CD8-positive, alpha-beta memory T cell (primary cell): ENCODE results near the gene ARHGEF35. TPM values are rescaled to one million over a fixed set of nuclear protein-coding genes. Genes with fewer than 3 reads are reported as not detected.
"Not testable (repeated sequence)": the region's sequence is repeated elsewhere in the genome, so short reads cannot be mapped to it uniquely, and the experiment has no call there.

Experiments used
- CTCF ChIA-PET: fragments of 350-600 bp; sonication (Branson Sonifier 250); formaldehyde crosslinking; loops from one replicate; lab custom pipeline; 2021; ENCODE audit warnings: antibody characterized with exemption; lab: Charles Lee
- POLR2A ChIA-PET: fragments of 350-600 bp; sonication (Branson Sonifier 250); formaldehyde crosslinking; loops from one replicate; lab custom pipeline; 2021; ENCODE audit warnings: antibody characterized with exemption; lab: Charles Lee
- DNase-seq, 5 donors: peaks; one replicate each; pipeline versions ENCODE4 v3.0.0 to v3.0.0-alpha.2; 2020 to 2022; ENCODE audit warnings: mixed read lengths in 1 of 5
- H3K27ac ChIP-seq: one replicate; pipeline ENCODE4 v1.7.0; 2013; ENCODE audit warnings: low read depth, mild to moderate bottlenecking, low read length, moderate library complexity
- H3K27me3 ChIP-seq: 2 replicates; pipeline ENCODE4 v1.7.0; 2013; ENCODE audit warnings: low read length, mild to moderate bottlenecking; ENCODE audit not compliant: insufficient read depth, poor library complexity, severe bottlenecking
- H3K36me3 ChIP-seq: 2 replicates; pipeline ENCODE4 v1.7.0; 2013; ENCODE audit warnings: mild to moderate bottlenecking, low read length, moderate library complexity; ENCODE audit not compliant: insufficient read depth
- H3K4me1 ChIP-seq: 2 replicates; pipeline ENCODE4 v1.7.0; 2013; ENCODE audit warnings: mild to moderate bottlenecking, low read length, moderate library complexity; ENCODE audit not compliant: insufficient read depth
- H3K4me3 ChIP-seq: 2 replicates; pipeline ENCODE4 v1.7.0; 2013; ENCODE audit warnings: mild to moderate bottlenecking, low read length
- H3K9me3 ChIP-seq: 2 replicates; pipeline ENCODE4 v1.7.0; 2013; ENCODE audit warnings: mild to moderate bottlenecking, low read length
- H3K27ac Mint-ChIP-seq, 8 donors: one replicate each; pipeline ENCODE4 v1.8.0; 2020 to 2021; ENCODE audit warnings: mixed read lengths in 8 of 8, mild to moderate bottlenecking in 6 of 8, inconsistent platforms in 3 of 8, moderate library complexity in 3 of 8
- H3K27me3 Mint-ChIP-seq, 2 donors: one replicate each; pipeline ENCODE4 v1.8.0; 2020 to 2021; ENCODE audit warnings: mixed read lengths in 2 of 2, mild to moderate bottlenecking in 1 of 2, moderate library complexity in 1 of 2
- H3K36me3 Mint-ChIP-seq, 3 donors: one replicate each; pipeline ENCODE4 v1.8.0; 2020 to 2021; ENCODE audit warnings: mixed read lengths in 3 of 3, inconsistent platforms in 1 of 3, mild to moderate bottlenecking in 1 of 3
- H3K4me1 Mint-ChIP-seq, 3 donors: one replicate each; pipeline ENCODE4 v1.8.0; 2020 to 2021; ENCODE audit warnings: mixed read lengths in 3 of 3, inconsistent platforms in 1 of 3, mild to moderate bottlenecking in 1 of 3
- H3K4me3 Mint-ChIP-seq, 7 donors: one replicate each; pipeline ENCODE4 v1.8.0; 2020 to 2021; ENCODE audit warnings: mixed read lengths in 7 of 7, mild to moderate bottlenecking in 6 of 7, moderate library complexity in 4 of 7, inconsistent platforms in 2 of 7
- H3K9me3 Mint-ChIP-seq, 5 donors: one replicate each; pipeline ENCODE4 v1.8.0; 2020 to 2022; ENCODE audit warnings: mixed read lengths in 5 of 5, mild to moderate bottlenecking in 3 of 5, moderate library complexity in 2 of 5, inconsistent platforms in 1 of 5
- polyA plus RNA-seq: library from polyadenylated mRNA; unstranded; fragments of 300-500 nt; fragmentation: Illumina TruSeq; gene quantifications from one replicate; pipeline ENCODE4 v1.2.3, GENCODE V29; 2021
- total RNA-seq, 2 experiments: library from RNA; stranded (reverse); gene quantifications; one replicate each; pipeline ENCODE4 v1.2.3, GENCODE V29; 2021

ARHGEF35 gene
- total and polyA plus RNA-seq, 3 experiments from 2014 or later: 1.6 to 5.3 (median 4.0) TPM

DNA sequence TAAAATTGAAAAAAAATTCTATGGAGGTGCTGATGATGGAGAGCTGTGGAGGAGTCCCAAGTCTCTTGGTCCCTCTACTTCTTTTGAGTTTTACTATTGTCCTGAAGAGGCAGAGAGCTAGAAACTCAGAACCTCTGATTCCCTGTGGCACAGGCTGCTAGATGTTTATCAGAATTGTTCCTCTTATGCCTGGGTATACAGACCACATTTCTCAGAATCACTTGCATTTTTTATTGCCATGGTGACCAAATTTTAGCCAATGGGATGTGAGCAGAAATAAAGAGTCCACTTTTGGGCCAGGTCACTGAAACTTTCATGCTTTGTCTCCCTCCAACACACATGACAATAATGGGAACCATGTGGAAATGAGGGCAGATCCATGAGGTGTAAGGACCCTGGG is 28.0 kb upstream of the ARHGEF35 start:
- H3K9me3 Mint-ChIP-seq, H3K27me3 Mint-ChIP-seq, DNase-seq, H3K27ac Mint-ChIP-seq, CTCF ChIA-PET, H3K9me3 ChIP-seq, H3K27ac ChIP-seq, H3K4me1 Mint-ChIP-seq, H3K4me3 ChIP-seq, H3K27me3 ChIP-seq, H3K36me3 ChIP-seq, H3K4me3 Mint-ChIP-seq, H3K36me3 Mint-ChIP-seq, H3K4me1 ChIP-seq, POLR2A ChIA-PET: not testable (repeated sequence)

- H3K4me3 Mint-ChIP-seq, H3K4me1 Mint-ChIP-seq: not testable (repeated sequence)
Observed at GRCh38 chr7:144220531-144220930, 24.9 kb upstream of the ARHGEF35 start.

DNA sequence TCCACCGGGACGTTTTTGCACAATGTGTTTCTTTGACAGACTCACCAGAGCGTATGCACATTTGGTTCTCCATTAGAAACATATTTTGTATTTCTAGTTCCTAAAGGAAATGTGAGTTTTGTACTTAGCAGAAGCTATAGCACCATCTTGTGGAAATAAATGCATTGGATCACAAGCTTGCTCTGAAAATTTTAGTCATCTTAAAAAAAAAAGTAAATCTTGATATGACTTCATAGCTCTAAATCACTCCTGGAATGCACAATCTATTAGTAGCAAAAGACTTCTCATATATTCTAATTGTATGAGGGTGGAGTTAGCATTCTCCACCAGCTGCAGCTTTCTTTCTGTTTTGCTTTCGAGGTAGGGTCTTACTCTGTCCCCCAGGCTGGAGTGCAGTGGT is 23.5 kb upstream of the ARHGEF35 start:
- H3K4me1 ChIP-seq, POLR2A ChIA-PET, CTCF ChIA-PET: not testable (repeated sequence)

More at GRCh38 chr7:144220531-144220930, 24.9 kb upstream of the ARHGEF35 start:
- H3K27me3 Mint-ChIP-seq, H3K27ac Mint-ChIP-seq, H3K27ac ChIP-seq, POLR2A ChIA-PET, CTCF ChIA-PET, DNase-seq, H3K36me3 Mint-ChIP-seq, H3K4me1 ChIP-seq, H3K36me3 ChIP-seq, H3K9me3 Mint-ChIP-seq, H3K27me3 ChIP-seq, H3K4me3 ChIP-seq, H3K9me3 ChIP-seq: not testable (repeated sequence)

GRCh38 chr7:144218581-144218980 is 22.9 kb upstream of the ARHGEF35 start:
- DNase-seq, H3K27ac ChIP-seq, H3K4me1 ChIP-seq, H3K27me3 Mint-ChIP-seq, H3K9me3 ChIP-seq, POLR2A ChIA-PET, H3K36me3 Mint-ChIP-seq, H3K36me3 ChIP-seq, H3K4me3 ChIP-seq, H3K27ac Mint-ChIP-seq, H3K4me3 Mint-ChIP-seq, H3K27me3 ChIP-seq, H3K4me1 Mint-ChIP-seq, CTCF ChIA-PET, H3K9me3 Mint-ChIP-seq: not testable (repeated sequence)

More for the DNA sequence above, 23.5 kb upstream of the ARHGEF35 start:
- not testable (repeated sequence) for H3K4me3 ChIP-seq, H3K27ac ChIP-seq, H3K4me3 Mint-ChIP-seq, H3K27ac Mint-ChIP-seq, H3K9me3 Mint-ChIP-seq, H3K9me3 ChIP-seq, H3K27me3 Mint-ChIP-seq, DNase-seq, H3K36me3 ChIP-seq, H3K36me3 Mint-ChIP-seq, H3K27me3 ChIP-seq, H3K4me1 Mint-ChIP-seq

GRCh38 chr7:144217200-144217599 is 21.6 kb upstream of the ARHGEF35 start:
- CTCF ChIA-PET, H3K36me3 ChIP-seq, POLR2A ChIA-PET, H3K27ac Mint-ChIP-seq, H3K4me3 ChIP-seq, H3K4me1 Mint-ChIP-seq, DNase-seq, H3K9me3 ChIP-seq, H3K27me3 Mint-ChIP-seq, H3K27me3 ChIP-seq, H3K4me3 Mint-ChIP-seq, H3K9me3 Mint-ChIP-seq, H3K4me1 ChIP-seq, H3K27ac ChIP-seq, H3K36me3 Mint-ChIP-seq: not testable (repeated sequence)

GRCh38 chr7:144205306-144205705 is 9.7 kb upstream of the ARHGEF35 start:
- H3K9me3 Mint-ChIP-seq, H3K27ac Mint-ChIP-seq, H3K36me3 Mint-ChIP-seq, DNase-seq, H3K4me1 Mint-ChIP-seq, H3K4me3 Mint-ChIP-seq, H3K27me3 ChIP-seq, H3K9me3 ChIP-seq, POLR2A ChIA-PET, H3K36me3 ChIP-seq, H3K27ac ChIP-seq, H3K4me3 ChIP-seq, H3K4me1 ChIP-seq, H3K27me3 Mint-ChIP-seq, CTCF ChIA-PET: not testable (repeated sequence)

DNA sequence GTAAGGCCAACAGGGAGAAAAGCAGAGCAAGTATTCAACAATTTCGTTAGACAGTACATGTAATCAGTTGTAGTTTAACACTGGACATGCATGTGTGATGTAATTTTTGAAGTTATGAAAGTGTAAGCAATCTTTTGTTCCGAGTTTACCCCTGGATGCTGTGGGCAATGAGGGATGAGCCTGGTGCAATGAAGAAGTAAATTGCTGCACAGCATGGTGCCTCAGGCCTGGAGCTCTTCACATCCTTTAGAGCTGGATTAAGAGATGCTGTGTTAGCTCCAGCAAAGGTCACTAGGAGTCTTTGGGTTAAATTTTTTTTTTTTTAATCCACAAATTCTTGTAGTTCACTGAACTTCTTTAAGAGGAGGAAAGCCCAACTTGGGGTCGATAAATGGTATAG is 7.5 kb upstream of the ARHGEF35 start:
- H3K36me3 Mint-ChIP-seq, H3K9me3 ChIP-seq, H3K4me3 Mint-ChIP-seq, H3K4me1 ChIP-seq, H3K27me3 ChIP-seq, H3K36me3 ChIP-seq, POLR2A ChIA-PET, CTCF ChIA-PET, H3K27me3 Mint-ChIP-seq, H3K27ac ChIP-seq, H3K4me3 ChIP-seq, H3K4me1 Mint-ChIP-seq, H3K27ac Mint-ChIP-seq, H3K9me3 Mint-ChIP-seq, DNase-seq: not testable (repeated sequence)

GRCh38 chr7:144201978-144202377 is 6.3 kb upstream of the ARHGEF35 start:
- DNase-seq, H3K36me3 Mint-ChIP-seq, H3K4me1 ChIP-seq, H3K27me3 Mint-ChIP-seq, H3K27ac ChIP-seq, H3K27me3 ChIP-seq, H3K36me3 ChIP-seq, H3K9me3 Mint-ChIP-seq, H3K4me3 Mint-ChIP-seq, H3K9me3 ChIP-seq, H3K4me3 ChIP-seq, H3K4me1 Mint-ChIP-seq, CTCF ChIA-PET, POLR2A ChIA-PET, H3K27ac Mint-ChIP-seq: not testable (repeated sequence)

GRCh38 chr7:144198934-144199333 is 3.3 kb upstream of the ARHGEF35 start:
- DNase-seq, H3K4me3 Mint-ChIP-seq, H3K36me3 Mint-ChIP-seq, H3K27me3 Mint-ChIP-seq, H3K9me3 Mint-ChIP-seq, H3K4me1 Mint-ChIP-seq, H3K9me3 ChIP-seq, H3K27ac Mint-ChIP-seq, H3K36me3 ChIP-seq, H3K4me3 ChIP-seq, POLR2A ChIA-PET, H3K27ac ChIP-seq, H3K4me1 ChIP-seq, H3K27me3 ChIP-seq, CTCF ChIA-PET: not testable (repeated sequence)
